ENCODE results near the gene PRR15.

GRCh38 chr7:29593459-29593858 lies 29.8 kb downstream of the PRR15 start:
- TF ChIP-seq CTCF (IDR thresholded peaks at IDR 0.05): no peak
- TF ChIP-seq EZH2phosphoT487 (IDR thresholded peaks at IDR 0.05): no peak
- TF ChIP-seq EZH2 (IDR thresholded peaks at IDR 0.05): no peak

Data from neural progenitor cell (in vitro differentiated cells).